Measurements from ENCODE around the gene FOXB1. TPM values are rescaled to one million over a fixed set of nuclear protein-coding genes. Genes with fewer than 3 reads are reported as not detected.

Gene FOXB1
- not detected in 2 replicates for total RNA-seq (2014; rRNA removed; shearing (Covaris generic))

GRCh38 chr15:60004009-60004845, at the start of gene FOXB1:
FOXB1 (plus strand) TSS chr15:60004311; CDS start chr15:60004964, 653 bp downstream.

